Bronchial epithelial cell (primary cell): ENCODE results near the gene TOM1L2. TPM values are rescaled to one million over a fixed set of nuclear protein-coding genes. Genes with fewer than 3 reads are reported as not detected.

Experiments
- DNase-seq: peaks from one replicate; pipeline ENCODE4 v3.0.0-alpha.2; 2010; ENCODE audit warnings: low read depth
- FAIRE-seq: peaks from 2 replicates; lab custom pipeline; 2011; peaks lifted over from hg19 to GRCh38; lab: Jason Lieb, UNC
- H3K27me3 ChIP-seq: 2 replicates; pipeline ENCODE4 v1.5.1; 2011; ENCODE audit warnings: low read length; ENCODE audit not compliant: control insufficient read depth, insufficient read depth
- H3K36me3 ChIP-seq: 2 replicates; pipeline ENCODE4 v1.5.1; 2011; ENCODE audit warnings: low read length; ENCODE audit not compliant: control insufficient read depth, insufficient read depth
- H3K4me3 ChIP-seq: 2 replicates; pipeline ENCODE4 v1.5.1; 2011; ENCODE audit warnings: mild to moderate bottlenecking, low read depth, low read length, control low read depth
- total RNA-seq: library from RNA; depleted of rRNA; stranded (reverse); fragments of >200 nt; gene quantifications from 2 replicates; pipeline ENCODE4 v1.2.1, GENCODE V29; 2014
- TF ChIP-seq, protein P1 (sequence below): IDR thresholded peaks from 2 replicates; pipeline ENCODE4 v1.5.1; 2011; ENCODE audit warnings: mild to moderate bottlenecking, moderate library complexity, low read length, control low read depth, inconsistent platforms; ENCODE audit not compliant: insufficient read depth, severe bottlenecking

Gene TOM1L2
- total RNA-seq, 1 donor from 2014 or later: 12.4 TPM

DNA sequence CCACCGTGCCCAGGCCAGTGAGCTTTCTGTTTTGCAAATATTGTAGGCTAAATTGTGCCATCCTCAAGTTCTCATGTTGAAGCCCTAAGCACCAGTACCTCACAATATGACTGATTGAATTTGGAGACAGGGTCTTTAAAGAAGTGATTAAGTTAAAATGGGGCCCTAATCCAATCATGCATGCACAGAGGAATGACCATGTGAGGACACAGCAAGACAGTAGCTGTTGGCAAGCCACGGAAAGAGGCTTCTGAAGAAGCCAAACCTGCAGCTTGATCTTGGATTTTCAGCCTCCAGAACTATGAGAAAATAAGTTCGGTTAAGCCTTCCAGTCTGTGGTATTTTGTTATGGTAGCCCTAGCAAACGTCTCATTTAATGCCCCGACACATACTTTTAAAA lies 24.9 kb downstream of the TOM1L2 start:
- DNase-seq (no peak), FAIRE-seq (no peak)
- Histone ChIP-seq H3K4me3 (no peak overlapping the region), H3K27me3 (no peaks in the 10 kb centered on the region), H3K36me3 (no peaks in the 10 kb centered on the region)
- TF ChIP-seq, protein P1, sequence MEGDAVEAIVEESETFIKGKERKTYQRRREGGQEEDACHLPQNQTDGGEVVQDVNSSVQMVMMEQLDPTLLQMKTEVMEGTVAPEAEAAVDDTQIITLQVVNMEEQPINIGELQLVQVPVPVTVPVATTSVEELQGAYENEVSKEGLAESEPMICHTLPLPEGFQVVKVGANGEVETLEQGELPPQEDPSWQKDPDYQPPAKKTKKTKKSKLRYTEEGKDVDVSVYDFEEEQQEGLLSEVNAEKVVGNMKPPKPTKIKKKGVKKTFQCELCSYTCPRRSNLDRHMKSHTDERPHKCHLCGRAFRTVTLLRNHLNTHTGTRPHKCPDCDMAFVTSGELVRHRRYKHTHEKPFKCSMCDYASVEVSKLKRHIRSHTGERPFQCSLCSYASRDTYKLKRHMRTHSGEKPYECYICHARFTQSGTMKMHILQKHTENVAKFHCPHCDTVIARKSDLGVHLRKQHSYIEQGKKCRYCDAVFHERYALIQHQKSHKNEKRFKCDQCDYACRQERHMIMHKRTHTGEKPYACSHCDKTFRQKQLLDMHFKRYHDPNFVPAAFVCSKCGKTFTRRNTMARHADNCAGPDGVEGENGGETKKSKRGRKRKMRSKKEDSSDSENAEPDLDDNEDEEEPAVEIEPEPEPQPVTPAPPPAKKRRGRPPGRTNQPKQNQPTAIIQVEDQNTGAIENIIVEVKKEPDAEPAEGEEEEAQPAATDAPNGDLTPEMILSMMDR: no peak

GRCh38 chr17:17946093-17946492 lies 26.1 kb downstream of the TOM1L2 start:
- peak; percentile 42 for DNase-seq
- TF ChIP-seq, protein P1: no peak
- H3K4me3 ChIP-seq: no peak overlapping the region
- no peaks in the 10 kb centered on the region for H3K36me3 ChIP-seq
- FAIRE-seq: no peak
- H3K27me3 ChIP-seq: no peaks in the 10 kb centered on the region

DNA sequence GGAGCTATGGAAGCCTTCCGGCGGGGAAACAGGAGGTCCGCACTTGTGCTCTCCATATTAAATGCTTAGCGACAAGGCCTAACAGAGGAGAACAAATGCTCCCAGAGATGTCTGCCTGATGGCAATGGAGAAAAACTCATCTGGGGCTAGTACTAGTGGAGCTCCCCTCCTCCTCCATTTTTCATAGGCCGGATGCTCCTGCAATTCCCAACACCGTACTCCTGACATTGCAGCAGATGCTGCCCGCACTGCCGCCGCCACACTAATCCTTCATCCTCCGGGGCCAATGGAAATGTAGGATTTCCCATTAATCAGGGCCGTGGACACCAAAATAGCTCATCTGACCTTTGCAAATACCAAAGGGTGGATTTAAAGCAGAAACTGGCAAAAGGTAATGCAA lies 27.5 kb downstream of the TOM1L2 start:
- no peak overlapping the region for H3K4me3 ChIP-seq
- no peak for DNase-seq
- TF ChIP-seq, protein P1: no peak
- no peaks in the 10 kb centered on the region for H3K27me3 ChIP-seq
- no peaks in the 10 kb centered on the region for H3K36me3 ChIP-seq
- FAIRE-seq: no peak

GRCh38 chr17:17944242-17944641 lies 28.0 kb downstream of the TOM1L2 start:
- TF ChIP-seq, protein P1: no peak
- no peak for FAIRE-seq
- DNase-seq: no peak
- H3K4me3 ChIP-seq: no peak overlapping the region
- no peaks in the 10 kb centered on the region for H3K36me3 ChIP-seq
- no peaks in the 10 kb centered on the region for H3K27me3 ChIP-seq

DNA sequence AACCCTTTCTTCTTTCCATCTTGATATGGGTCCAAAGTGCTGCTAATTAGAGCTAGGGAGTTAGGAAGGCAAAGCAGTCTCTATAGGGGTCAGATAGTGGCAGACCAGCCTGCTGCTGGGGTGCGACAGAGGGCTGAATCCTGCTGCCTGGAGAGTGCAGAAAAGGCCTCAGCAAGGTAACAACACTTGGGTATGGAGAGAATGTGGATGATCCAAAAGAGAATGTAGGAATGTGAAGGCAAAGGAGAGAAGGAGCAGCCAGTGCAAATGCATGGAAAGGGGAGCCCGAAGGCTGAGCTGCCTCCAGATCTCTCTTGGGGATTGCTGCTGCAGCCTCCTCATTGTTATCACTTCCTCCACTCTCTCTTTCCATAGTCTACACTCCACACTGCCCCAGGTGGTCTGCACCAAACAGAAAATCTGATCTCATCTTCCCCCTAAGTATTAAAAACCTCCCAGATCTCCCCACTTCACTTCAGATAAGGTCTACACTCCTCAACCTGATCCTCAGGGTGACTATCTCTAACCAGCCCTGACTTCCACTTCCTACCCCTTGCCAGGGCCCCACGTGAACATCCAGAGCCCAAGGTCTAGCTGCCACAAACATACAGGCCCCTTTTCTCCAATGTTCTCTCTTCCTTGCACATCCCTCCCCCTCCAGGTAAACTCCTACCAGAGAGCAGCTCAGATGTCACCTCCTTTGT lies 28.8 kb downstream of the TOM1L2 start:
- FAIRE-seq (no peak), DNase-seq (no peak)
- TF ChIP-seq, protein P1: no peak
- Histone ChIP-seq H3K36me3 (no peaks in the 10 kb centered on the region), H3K27me3 (no peaks in the 10 kb centered on the region), H3K4me3 (no peak overlapping the region)

GRCh38 chr17:17942846-17943245 lies 29.4 kb downstream of the TOM1L2 start:
- DNase-seq (peak; percentile 73), FAIRE-seq (no peak)
- Histone ChIP-seq H3K36me3 (no peaks in the 10 kb centered on the region), H3K4me3 (no peak overlapping the region), H3K27me3 (no peaks in the 10 kb centered on the region)
- TF ChIP-seq, protein P1: no peak
